Vagina (tissue), 2 donors: ENCODE results near the gene ENPP6. TPM values are rescaled to one million over a fixed set of nuclear protein-coding genes. Genes with fewer than 3 reads are reported as not detected.

Experiments used
- DNase-seq, 2 donors: peaks; one replicate each; pipeline ENCODE4 v3.0.0-alpha.2; 2017; ENCODE audit errors: extremely low spot score in 2 of 2
- H3K27ac ChIP-seq: fragments of 200-600 bp; sonication (generic); one replicate; pipeline ENCODE4 v1.5.1; 2019
- H3K27me3 ChIP-seq: fragments of 200-600 bp; sonication (generic); one replicate; pipeline ENCODE4 v1.5.1; 2019
- H3K36me3 ChIP-seq, 2 donors: fragments of 200-600 bp; sonication (generic); one replicate each; pipeline ENCODE4 v1.5.1; 2017 to 2019
- H3K4me1 ChIP-seq: fragments of 200-600 bp; sonication (generic); one replicate; pipeline ENCODE4 v1.5.1; 2019
- H3K4me3 ChIP-seq, 2 donors: fragments of 200-600 bp; sonication (generic); 1 replicate in 1 of 2; 2 replicates in 1 of 2; pipeline ENCODE4 v1.5.1; 2016 to 2019
- H3K9me3 ChIP-seq: fragments of 200-600 bp; sonication (generic); one replicate; pipeline ENCODE4 v1.5.1; 2019
- POLR2A ChIP-seq, 2 donors: fragments of 450-650 bp; IDR thresholded peaks; one replicate each; pipeline ENCODE4 v1.6.1; 2017; ENCODE audit warnings: antibody characterized with exemption in 2 of 2, mild to moderate bottlenecking in 2 of 2, moderate library complexity in 2 of 2
- POLR2AphosphoS5 ChIP-seq, 2 donors: sonication (generic); formaldehyde crosslinking; IDR thresholded peaks; one replicate each; pipeline ENCODE4 v1.9.0; 2017; ENCODE audit warnings: antibody characterized with exemption in 2 of 2, mild to moderate bottlenecking in 2 of 2, low read depth in 1 of 2; ENCODE audit not compliant: insufficient read depth in 1 of 2
- intact Hi-C: fragments of 100-400 bp; cut with DNase I; formaldehyde crosslinking; loops from one replicate; pipeline ENCODE4 v1.15.1; 2023
- total RNA-seq: library from RNA; depleted of rRNA; stranded (reverse); fragments of >200 nt; gene quantifications from one replicate; pipeline ENCODE4 v1.2.3, GENCODE V29; 2016
- TF ChIP-seq, protein P1 (sequence below), 3 experiments: fragments of 450-650 bp in 2 of 3; fragments of 200-600 bp in 1 of 3; sonication (generic) in 1 of 3; IDR thresholded peaks; one replicate each; pipeline ENCODE4 v1.5.1; 2017 to 2019; ENCODE audit warnings: antibody characterized with exemption in 3 of 3, mild to moderate bottlenecking in 2 of 3, moderate library complexity in 2 of 3

ENPP6 gene
- total RNA-seq, 1 donor from 2014 or later = 0.98 TPM

DNA sequence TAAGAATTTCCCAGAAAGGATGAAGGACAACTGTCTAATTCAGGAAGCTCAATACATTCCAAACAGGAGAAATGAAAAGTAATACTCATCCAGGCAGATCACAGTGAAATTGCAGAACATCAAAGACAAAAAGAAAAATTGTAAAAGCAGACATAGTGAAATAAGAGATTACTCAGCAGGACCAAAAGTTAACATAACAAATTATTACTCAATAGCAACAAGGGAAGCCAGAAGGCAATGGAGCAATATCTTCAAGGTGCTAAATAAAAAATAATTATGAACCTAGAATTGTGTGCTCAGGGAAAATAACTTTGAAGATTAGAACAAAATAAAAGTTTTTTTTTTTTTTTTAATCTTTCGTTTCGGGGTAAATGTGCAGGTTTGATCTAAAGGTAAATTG is 30.5 kb upstream of the ENPP6 start:
- intact Hi-C loops = no loop called here
- TF ChIP-seq, protein P1, sequence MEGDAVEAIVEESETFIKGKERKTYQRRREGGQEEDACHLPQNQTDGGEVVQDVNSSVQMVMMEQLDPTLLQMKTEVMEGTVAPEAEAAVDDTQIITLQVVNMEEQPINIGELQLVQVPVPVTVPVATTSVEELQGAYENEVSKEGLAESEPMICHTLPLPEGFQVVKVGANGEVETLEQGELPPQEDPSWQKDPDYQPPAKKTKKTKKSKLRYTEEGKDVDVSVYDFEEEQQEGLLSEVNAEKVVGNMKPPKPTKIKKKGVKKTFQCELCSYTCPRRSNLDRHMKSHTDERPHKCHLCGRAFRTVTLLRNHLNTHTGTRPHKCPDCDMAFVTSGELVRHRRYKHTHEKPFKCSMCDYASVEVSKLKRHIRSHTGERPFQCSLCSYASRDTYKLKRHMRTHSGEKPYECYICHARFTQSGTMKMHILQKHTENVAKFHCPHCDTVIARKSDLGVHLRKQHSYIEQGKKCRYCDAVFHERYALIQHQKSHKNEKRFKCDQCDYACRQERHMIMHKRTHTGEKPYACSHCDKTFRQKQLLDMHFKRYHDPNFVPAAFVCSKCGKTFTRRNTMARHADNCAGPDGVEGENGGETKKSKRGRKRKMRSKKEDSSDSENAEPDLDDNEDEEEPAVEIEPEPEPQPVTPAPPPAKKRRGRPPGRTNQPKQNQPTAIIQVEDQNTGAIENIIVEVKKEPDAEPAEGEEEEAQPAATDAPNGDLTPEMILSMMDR (IDR thresholded peaks at IDR 0.05) = no peak

DNA sequence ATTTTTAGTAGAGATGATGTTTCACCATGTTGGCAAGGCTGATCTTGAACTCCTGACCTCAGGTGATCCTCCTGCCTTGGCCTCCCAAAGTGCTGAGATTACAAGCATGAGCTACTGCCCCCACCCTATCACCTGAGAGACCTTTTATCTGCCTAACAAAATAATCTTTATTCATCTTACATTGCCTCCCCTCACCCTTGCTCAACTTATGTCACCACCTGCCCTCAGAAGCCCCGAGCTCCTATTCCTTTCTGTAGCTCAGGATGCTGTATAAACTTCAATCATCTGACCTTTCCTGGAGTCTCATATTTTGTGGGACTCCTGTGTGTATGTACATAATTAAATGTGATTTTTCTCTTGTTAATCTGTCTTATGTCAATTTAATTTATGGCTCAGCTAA is 29.7 kb upstream of the ENPP6 start:
- TF ChIP-seq, protein P1 (IDR thresholded peaks at IDR 0.05) = no peak
- TF ChIP-seq POLR2AphosphoS5 (IDR thresholded peaks at IDR 0.05; ENCODE audit: insufficient read depth in 1 of 2, low read depth in 1 of 2) = no peak
- no peak for TF ChIP-seq POLR2A (IDR thresholded peaks at IDR 0.05)
- H3K27me3 ChIP-seq = no peaks in the 10 kb centered on the region
- intact Hi-C loops = no loop called here
- no peaks in the 10 kb centered on the region for H3K4me1 ChIP-seq
- DNase-seq = peak in 1 of 2 donors; percentile 62
- H3K4me3 ChIP-seq = no peak overlapping the region
- H3K36me3 ChIP-seq = no peaks in the 10 kb centered on the region
- H3K9me3 ChIP-seq = no peaks in the 10 kb centered on the region
- no peak overlapping the region for H3K27ac ChIP-seq

More for the DNA sequence above, 30.5 kb upstream of the ENPP6 start:
- H3K4me3 ChIP-seq = no peak overlapping the region
- no peaks in the 10 kb centered on the region for H3K9me3 ChIP-seq
- H3K4me1 ChIP-seq = no peaks in the 10 kb centered on the region
- no peaks in the 10 kb centered on the region for H3K36me3 ChIP-seq
- DNase-seq = no peak
- no peaks in the 10 kb centered on the region for H3K27me3 ChIP-seq
- H3K27ac ChIP-seq = no peak overlapping the region

DNA sequence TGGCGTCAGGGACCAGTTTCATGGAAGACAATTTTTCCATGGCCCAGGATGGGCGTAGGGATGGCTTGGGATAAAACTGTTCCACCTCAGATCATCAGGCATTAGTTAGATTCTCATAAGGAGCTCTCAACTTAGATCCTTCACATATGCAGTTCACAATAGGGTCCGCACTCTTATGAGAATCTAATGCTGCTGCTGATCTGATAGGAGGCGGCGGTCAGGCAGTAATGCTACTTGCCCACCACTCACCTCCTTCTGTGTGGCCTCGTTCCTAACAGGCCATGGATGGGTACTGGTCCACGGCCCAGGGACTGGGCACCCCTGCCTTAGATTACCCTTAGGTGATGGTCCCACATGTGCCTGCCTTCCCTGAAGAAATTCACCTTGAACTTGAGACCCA is 28.8 kb upstream of the ENPP6 start:
- intact Hi-C loops = no loop called here
- no peak for TF ChIP-seq POLR2AphosphoS5 (IDR thresholded peaks at IDR 0.05; ENCODE audit: insufficient read depth in 1 of 2, low read depth in 1 of 2)
- no peak for TF ChIP-seq POLR2A (IDR thresholded peaks at IDR 0.05)
- TF ChIP-seq, protein P1 (IDR thresholded peaks at IDR 0.05) = no peak
- Histone ChIP-seq H3K27me3 (no peaks in the 10 kb centered on the region), H3K4me3 (no peak overlapping the region), H3K4me1 (no peaks in the 10 kb centered on the region), H3K36me3 (no peaks in the 10 kb centered on the region), H3K27ac (no peak overlapping the region), H3K9me3 (no peaks in the 10 kb centered on the region)
- peak in 1 of 2 donors; percentile 58 for DNase-seq

DNA sequence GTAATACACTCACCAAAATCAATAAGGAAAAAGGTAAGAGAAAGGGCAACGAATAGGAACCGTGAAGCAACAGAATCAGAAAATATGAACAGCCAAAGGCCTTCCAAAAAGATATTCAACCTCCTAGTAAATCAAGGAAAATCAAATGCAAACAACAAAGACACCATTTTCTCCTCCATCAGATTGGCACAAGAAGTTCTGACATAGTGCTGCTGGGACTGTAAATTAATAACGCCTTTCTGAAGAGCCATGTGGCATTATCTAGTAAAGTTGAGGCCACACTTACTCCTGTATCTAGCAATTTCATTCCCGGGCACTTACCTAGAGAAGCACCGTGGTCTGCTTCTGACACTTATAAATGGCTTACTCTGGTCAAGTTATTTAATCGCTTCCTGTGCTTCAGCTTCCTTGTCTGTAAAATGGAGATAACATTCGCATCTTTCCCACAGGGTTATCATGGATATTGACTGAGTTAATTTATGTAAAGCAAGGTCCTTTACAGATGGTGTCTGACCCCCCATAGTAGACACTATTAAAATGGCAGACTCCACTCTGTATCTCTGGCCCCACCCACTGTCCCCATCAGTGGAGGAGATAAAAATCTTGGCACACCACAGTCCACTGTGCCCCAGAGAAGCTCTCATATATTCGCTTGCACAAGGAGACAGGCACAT is 20.5 kb upstream of the ENPP6 start:
- no peaks in the 10 kb centered on the region for H3K4me1 ChIP-seq
- no peaks in the 10 kb centered on the region for H3K36me3 ChIP-seq
- TF ChIP-seq POLR2A (IDR thresholded peaks at IDR 0.05) = no peak
- no peak for TF ChIP-seq POLR2AphosphoS5 (IDR thresholded peaks at IDR 0.05; ENCODE audit: insufficient read depth in 1 of 2, low read depth in 1 of 2)
- TF ChIP-seq, protein P1 (IDR thresholded peaks at IDR 0.05) = no peak
- no peak overlapping the region for H3K4me3 ChIP-seq
- H3K27ac ChIP-seq = no peak overlapping the region
- no peaks in the 10 kb centered on the region for H3K27me3 ChIP-seq
- no peaks in the 10 kb centered on the region for H3K9me3 ChIP-seq
- intact Hi-C loops = no loop called here
- no peak for DNase-seq

DNA sequence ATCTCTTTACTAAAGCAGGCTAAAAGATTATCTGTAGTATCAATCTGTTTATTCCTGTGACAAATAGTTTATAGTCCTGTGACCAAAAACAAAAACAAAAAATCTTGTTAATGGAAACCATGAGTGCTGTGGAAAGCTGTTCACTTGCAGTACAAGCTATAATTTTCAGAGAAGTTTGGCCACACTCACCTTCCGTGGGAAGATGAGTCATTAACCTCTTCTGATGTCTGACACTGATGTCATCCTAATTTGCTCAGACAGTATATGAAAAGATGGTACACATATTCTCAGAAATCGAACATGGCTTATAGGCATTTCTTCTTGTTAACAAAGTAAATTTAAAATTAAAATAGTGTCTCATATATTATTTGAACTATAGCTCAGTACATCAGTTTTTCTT is 19.9 kb upstream of the ENPP6 start:
- no peak for DNase-seq
- no peak overlapping the region for H3K27ac ChIP-seq
- H3K27me3 ChIP-seq = no peaks in the 10 kb centered on the region
- H3K4me3 ChIP-seq = no peak overlapping the region
- H3K9me3 ChIP-seq = no peaks in the 10 kb centered on the region
- H3K4me1 ChIP-seq = no peaks in the 10 kb centered on the region
- TF ChIP-seq, protein P1 (IDR thresholded peaks at IDR 0.05) = no peak
- TF ChIP-seq POLR2AphosphoS5 (IDR thresholded peaks at IDR 0.05; ENCODE audit: insufficient read depth in 1 of 2, low read depth in 1 of 2) (no peak), POLR2A (IDR thresholded peaks at IDR 0.05) (no peak)
- intact Hi-C loops = no loop called here
- no peaks in the 10 kb centered on the region for H3K36me3 ChIP-seq
